GM12873 (cell line): Measurements from ENCODE around the gene STOX2.

Experiments
- TF ChIP-seq, protein P1 (sequence below): IDR thresholded peaks from 2 replicates; pipeline ENCODE4 v1.5.1; 2012; ENCODE audit warnings: low read depth, mild to moderate bottlenecking, moderate library complexity, low read length, control low read depth; ENCODE audit not compliant: insufficient read depth; ENCODE audit errors: missing control alignments

Gene STOX2

DNA sequence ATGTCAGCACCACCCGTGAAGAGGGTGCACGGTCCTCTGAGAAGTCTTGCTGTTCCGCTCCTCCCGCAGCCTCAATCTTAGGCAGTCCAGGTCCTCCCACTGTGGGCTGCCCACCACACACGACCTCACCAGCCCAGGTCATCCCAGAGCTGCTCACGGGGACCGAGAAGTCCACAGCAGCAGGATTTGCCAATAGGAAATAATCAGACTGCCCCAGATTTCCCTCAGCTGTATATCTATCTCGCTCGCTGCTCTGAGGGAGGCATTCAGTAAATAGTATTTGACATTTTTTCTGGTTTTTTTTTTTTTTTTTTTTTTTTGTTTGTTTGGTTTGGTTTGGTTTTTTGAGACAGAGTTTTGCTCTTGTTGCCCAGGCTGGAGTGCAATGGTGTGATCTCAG is 83.8 kb downstream of the STOX2 start:
- TF ChIP-seq, protein P1, sequence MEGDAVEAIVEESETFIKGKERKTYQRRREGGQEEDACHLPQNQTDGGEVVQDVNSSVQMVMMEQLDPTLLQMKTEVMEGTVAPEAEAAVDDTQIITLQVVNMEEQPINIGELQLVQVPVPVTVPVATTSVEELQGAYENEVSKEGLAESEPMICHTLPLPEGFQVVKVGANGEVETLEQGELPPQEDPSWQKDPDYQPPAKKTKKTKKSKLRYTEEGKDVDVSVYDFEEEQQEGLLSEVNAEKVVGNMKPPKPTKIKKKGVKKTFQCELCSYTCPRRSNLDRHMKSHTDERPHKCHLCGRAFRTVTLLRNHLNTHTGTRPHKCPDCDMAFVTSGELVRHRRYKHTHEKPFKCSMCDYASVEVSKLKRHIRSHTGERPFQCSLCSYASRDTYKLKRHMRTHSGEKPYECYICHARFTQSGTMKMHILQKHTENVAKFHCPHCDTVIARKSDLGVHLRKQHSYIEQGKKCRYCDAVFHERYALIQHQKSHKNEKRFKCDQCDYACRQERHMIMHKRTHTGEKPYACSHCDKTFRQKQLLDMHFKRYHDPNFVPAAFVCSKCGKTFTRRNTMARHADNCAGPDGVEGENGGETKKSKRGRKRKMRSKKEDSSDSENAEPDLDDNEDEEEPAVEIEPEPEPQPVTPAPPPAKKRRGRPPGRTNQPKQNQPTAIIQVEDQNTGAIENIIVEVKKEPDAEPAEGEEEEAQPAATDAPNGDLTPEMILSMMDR: no peak

DNA sequence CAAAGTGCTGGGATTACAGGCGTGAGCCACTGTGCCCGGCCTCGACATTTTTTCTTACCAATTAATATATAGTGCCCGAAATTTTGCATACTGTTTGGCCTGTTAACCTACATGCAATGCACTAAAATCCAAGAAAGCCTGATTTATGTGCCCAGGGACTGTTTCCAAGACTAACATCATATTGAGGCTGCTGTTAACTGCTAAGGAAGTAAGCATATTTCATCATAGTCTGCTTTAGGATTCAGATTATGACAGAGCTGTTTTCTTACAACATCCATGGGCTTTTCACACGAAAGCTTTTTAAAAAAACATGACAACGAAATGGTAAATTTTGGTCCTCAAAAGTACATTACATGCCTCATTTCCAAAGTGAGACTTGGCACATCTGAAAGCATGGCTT is 84.4 kb downstream of the STOX2 start:
- TF ChIP-seq, protein P1: no peak

DNA sequence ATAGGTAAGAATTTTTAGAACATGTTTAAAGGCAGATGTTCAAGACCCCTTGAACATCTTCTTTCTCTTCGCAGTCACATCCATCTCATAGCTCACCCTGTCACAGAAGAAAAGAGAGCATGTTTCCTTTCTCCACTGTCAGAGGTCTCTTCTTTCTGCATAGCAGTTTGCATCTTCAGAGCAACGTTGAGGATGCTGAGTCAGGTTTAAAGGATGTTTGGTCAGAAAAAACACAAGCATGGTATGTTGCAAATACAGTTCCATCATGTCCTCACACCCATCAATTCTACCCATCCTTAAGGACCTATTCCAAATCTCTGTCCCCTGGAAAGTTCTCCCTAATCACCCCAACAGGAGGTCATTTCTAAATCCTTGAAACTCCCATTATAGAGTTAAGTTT is 84.8 kb downstream of the STOX2 start:
- TF ChIP-seq, protein P1: no peak

DNA sequence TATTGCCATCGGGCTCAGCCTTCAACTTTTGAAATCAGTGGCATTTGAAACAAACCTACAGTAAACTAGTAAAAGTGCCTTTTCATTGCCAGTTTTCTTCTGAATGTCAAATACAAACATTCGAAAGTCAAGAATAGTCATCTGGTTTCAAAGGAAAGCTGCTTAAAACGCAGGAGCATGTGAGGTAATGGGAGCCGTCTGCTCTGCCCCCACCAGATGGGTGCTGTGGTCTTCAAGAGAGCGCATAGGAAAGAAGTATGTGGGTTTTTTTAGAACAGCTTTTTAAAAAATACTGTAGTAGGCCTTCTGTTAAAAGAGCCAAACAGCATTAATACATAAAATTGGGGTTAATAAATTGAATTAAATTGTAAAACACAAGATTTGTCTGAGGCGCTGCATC is 88.6 kb downstream of the STOX2 start:
- TF ChIP-seq, protein P1: no peak

DNA sequence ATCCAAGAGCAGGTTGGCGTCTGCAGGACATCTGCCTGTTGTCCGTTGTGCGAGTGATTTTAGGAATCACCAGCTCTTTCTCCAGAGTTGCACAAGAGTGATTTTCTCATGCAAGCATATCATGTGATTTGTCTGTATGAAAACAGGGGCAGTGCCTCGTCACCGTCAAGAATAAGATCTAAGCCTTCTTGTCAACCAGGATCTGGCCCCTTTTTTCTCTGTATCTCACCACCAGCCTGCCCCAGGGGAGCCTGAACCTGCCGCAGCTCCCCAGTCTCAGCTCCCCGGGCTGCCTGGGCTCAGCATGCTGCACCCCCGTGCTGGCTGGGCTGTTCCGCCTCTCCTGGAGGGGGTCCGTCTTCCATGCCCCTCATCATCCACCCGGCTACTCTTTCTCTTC is 90.5 kb downstream of the STOX2 start:
- TF ChIP-seq, protein P1: no peak

DNA sequence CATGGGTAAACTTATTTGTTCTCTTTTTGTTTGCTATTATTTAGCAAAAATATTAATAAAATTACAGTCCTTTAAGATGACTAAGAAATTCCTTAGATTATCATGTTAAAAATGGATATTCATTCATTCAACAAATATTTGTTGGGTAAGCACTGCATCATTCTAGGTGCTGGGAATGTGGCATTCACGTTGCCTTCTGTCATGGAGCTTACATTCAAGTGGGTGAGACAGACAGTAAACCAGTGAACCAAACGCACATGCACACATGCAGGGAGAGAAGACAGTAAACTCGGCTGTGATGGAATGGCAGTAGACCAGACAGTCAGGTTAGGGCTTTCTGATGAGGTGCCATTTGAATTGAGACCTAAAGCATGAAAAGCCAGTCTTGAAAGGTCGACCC is 91.8 kb downstream of the STOX2 start:
- TF ChIP-seq, protein P1: no peak

DNA sequence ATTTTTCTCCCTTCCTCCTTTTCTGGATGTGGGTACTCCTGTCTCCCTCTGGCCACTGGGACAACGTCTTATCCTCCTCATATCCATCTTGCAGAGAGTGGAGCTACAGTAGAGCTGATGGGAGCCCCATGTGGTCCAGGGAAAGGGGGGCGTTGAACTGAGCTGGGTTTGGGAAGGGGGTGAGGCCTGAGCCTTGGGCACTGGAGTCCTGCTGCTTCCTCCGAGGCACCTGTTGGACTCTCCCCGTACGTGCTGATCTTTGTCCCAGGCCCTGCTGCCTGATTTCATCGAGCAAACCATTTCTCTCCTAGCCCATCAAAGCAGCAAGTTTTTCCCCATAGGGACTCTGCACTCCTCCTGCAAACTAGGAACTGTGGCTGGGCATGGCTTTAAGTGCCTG is 94.3 kb downstream of the STOX2 start:
- TF ChIP-seq, protein P1: no peak
